T-helper 9 cell (primary cell): ENCODE data around the gene ODAD4.

ENCODE experiments used
- DNase-seq: peaks from one replicate; pipeline ENCODE4 v3.0.0-alpha.2; 2020
- total RNA-seq, 2 donors: gene quantifications; one replicate each; lab custom pipeline; 2026; lab: John Stamatoyannopoulos, UW

Gene ODAD4
- total RNA-seq = 0.56 to 3.6 reads per million in 2 donors

- DNase-seq = peak; percentile 94
Measured at GRCh38 chr17:41930009-41930832, at the start of gene ODAD4. Gene ODAD4, plus strand, starts transcription at chr17:41930617. Its CDS starts 107 bp downstream, at chr17:41930724.

GRCh38 chr17:41882756-41883155 is 47.7 kb upstream of the ODAD4 start:
- DNase-seq = no peak

GRCh38 chr17:41885733-41886132 is 44.7 kb upstream of the ODAD4 start:
- DNase-seq = no peak

- no peak for DNase-seq
Measured at GRCh38 chr17:41888332-41888965, 42.0 kb upstream of the ODAD4 start.

GRCh38 chr17:41891135-41892020 is 39.0 kb upstream of the ODAD4 start:
- no peak for DNase-seq

- no peak for DNase-seq
Measured at GRCh38 chr17:41892021-41892376, 38.4 kb upstream of the ODAD4 start.

GRCh38 chr17:41893384-41893783 is 37.0 kb upstream of the ODAD4 start:
- no peak for DNase-seq

- DNase-seq = no peak
Measured at GRCh38 chr17:41894791-41895331, 35.6 kb upstream of the ODAD4 start.

- DNase-seq = no peak
Measured at GRCh38 chr17:41895617-41896016, 34.8 kb upstream of the ODAD4 start.

- no peak for DNase-seq
Measured at GRCh38 chr17:41896726-41897125, 33.7 kb upstream of the ODAD4 start.

- no peak for DNase-seq
Measured at GRCh38 chr17:41901646-41902045, 28.8 kb upstream of the ODAD4 start.

GRCh38 chr17:41904242-41904841 is 26.1 kb upstream of the ODAD4 start:
- no peak for DNase-seq

- DNase-seq = no peak
Measured at GRCh38 chr17:41905172-41905571, 25.2 kb upstream of the ODAD4 start.

GRCh38 chr17:41906465-41907184 is 23.8 kb upstream of the ODAD4 start:
- DNase-seq = no peak

GRCh38 chr17:41907185-41907556 is 23.2 kb upstream of the ODAD4 start:
- no peak for DNase-seq

GRCh38 chr17:41907633-41908539 is 22.5 kb upstream of the ODAD4 start:
- no peak for DNase-seq

- no peak for DNase-seq
Measured at GRCh38 chr17:41909088-41909487, 21.3 kb upstream of the ODAD4 start.

- DNase-seq = no peak
Measured at GRCh38 chr17:41910701-41911391, 19.6 kb upstream of the ODAD4 start.

GRCh38 chr17:41912925-41913324 is 17.5 kb upstream of the ODAD4 start:
- DNase-seq = no peak

GRCh38 chr17:41913798-41914197 is 16.6 kb upstream of the ODAD4 start:
- no peak for DNase-seq
